Activated CD4-positive, alpha-beta T cell treated with anti-CD3 and anti-CD28 coated beads, Interleukin-2, amount 50 U/mL, for 48 hours (primary cell): ENCODE data around the gene COPE.
A peak's percentile ranks its signal among the peaks of the same experiment; 100 is the strongest.

Experiments
- DNase-seq, 2 experiments: peaks; one replicate each; pipeline ENCODE4 v3.0.0-alpha.2; 2020

The COPE gene

DNA sequence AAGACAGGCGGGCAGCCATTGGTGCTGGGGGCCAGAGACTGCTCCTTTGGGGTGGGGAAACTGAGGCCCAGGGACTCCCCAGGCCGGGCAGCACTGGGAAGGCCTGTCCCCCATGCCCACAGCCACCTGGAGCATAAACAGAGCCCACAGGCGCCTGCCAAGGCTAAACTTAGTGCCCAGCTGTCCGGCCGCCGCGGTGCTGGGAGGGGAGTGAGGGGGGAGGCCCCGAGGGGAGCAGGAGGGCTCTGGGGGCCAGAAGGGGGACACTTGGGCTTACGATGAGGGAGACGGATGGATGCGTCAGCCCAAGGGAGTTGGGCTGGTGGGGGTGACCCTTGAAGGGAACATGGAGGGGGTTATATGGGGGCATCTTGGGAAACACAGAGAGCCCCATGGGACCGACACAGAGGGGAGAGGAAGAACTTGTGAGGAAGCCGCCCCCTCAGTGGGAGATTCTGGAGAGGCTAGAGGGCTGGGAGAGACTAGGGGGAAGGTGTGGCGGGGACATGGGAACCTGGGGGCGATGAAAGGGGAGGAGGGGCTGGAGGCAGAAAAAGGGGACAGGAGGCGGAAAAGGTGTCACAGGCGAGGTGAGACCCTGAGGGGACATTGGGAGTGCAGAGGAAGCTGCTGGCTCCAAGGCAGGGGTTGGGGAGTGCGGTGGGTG lies 25.5 kb downstream of the COPE start:
- DNase-seq: no peak

DNA sequence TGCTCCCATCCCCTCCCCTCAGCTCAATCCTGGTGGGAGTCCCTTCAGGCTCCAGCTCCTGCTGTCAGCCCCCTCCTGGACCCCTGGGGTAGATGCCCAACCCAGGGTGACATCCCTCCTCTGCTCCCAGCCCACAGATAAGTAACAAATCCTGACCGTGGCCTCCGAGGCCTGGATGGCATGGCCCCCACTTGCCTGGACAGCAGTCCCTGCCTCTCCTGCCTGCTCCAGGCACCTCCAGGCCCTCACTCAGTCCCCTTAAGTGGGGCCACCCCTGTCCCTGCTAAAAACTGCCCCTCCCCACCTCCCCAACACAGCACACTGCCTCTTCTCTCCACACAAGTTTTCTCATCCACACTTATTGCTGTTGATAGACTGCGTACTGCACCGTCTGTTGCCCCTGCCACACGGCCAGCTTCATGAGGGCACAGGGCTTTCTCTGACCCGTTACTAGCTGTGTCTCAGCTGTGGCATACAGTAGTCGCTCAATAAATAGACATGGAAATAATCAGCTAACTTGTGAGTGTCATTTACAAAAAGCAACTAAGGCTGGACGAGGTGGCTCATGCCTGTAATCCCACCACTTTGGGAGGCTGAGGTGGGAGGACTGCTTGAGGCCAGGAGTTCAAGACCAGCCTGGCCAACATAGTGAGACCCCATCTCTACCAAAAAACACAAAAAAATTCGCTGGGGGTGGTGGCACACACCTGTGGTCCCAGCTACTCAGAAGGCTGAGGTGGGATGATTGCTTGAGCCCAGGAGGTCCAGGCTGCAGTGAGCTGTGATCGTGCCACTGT lies 29.0 kb downstream of the COPE start:
- no peak for DNase-seq

DNA sequence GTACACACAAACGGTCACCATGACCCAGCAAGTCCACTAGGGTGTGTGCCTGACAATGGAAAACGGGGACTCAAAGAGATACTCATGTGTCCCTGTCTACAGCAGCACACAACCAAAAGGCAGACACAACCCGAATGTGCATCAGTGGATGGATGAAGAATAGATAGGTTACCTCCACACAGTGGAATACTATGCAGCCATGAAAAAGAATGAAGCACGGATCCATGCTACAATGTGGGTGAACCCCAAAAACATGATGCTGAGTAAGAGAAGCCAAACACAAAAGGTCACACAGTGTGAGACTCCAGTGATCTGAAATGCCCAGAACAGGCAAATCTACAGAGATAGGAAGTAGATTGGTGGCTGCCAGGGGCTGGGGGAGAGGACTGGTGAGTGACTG lies 32.2 kb downstream of the COPE start:
- no peak for DNase-seq

DNA sequence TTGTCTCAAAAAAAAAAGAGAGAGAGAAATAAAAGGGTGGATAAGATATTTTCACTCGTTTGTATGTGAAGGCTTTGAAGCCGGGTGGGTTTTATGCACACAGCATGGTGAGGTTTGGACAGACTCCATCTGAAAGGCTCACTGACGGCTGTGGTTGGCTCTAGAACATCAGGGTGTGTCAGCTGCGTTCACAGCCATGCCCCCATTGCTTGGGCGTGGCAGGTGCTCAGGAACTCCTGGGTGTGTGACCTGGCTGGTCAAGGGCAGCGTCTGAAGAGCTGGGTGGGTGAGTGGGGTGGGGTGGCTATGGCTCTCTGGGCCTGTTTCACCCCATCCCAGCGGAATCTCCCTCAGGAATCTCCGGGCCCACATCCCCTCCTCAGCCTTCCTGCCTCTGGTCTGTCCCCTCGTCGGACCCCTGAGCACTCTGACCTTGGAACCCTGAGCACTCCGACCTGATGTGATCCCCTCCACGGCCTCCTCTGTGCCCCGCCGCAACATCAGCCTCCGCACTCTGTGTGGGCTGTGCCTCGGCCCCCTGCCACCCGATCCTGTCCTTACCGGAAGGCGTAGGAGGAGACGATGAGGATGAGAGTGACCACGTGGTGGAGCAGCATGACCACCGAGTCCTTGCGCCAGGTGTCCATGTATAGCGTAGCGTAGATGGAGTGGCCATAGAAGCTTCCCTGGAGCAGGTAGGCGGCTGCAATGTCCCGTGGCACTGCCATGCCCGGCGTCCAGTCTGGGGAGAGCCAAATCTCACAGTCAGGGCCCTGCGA lies 35.5 kb downstream of the COPE start:
- no peak for DNase-seq

DNA sequence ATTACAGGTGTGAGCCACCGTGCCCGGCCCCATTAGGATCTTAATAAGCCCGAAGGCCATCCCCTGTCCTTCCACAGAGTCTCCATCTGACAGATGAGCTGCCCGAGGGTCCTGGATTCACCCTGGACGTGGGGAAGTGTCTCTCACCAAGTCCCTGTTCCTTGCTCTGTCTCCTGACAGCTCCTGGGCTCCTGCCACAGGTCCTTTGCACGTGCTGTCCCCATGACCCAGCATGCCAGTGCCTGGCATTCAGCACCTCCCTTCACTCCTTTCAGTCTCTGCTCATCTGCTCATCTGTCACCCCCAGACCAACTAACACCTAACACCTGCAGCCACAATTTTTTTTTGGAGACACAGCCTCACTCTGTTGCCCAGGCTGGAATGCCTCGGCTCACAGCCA lies 37.7 kb downstream of the COPE start:
- DNase-seq: no peak

DNA sequence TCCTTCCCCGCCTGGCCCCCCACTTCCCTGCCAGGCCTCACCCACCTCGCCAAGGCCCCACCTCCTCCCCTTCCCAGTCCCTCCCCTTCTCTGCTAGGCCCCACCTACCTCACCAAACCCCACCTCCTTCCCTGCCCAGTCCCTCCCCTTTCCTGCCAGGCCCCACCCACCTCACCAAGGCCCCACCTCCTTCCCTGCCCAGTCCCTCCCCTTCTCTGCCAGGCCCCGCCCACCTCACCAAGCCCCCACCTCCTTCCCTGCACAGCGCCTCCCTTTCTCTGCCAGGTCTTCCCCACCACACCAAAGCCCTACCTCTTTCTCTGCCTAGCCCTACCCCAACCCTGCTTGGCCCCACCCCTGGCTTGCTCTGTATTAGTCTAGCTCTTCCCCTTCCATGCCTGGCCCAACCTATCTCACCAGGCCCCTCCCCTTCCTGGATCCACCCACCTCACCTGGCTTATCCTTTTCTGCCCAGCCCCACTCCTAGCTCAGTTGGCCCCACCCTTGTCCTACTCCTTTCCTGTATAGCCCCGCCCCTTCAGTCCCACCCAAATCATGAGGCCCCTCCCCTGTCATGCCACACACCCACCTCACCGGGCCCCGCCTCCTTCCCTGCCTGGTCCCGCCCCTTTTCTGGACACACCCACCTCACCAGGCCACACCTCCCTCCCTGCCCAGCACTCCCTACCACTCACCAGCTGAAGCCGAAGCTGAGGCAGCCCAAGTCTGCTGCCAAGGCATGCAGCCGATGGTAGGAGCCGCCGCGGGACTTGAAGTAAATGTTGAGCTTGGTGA lies 39.4 kb downstream of the COPE start:
- peak in 1 of 2 experiments; percentile 39 for DNase-seq

DNA sequence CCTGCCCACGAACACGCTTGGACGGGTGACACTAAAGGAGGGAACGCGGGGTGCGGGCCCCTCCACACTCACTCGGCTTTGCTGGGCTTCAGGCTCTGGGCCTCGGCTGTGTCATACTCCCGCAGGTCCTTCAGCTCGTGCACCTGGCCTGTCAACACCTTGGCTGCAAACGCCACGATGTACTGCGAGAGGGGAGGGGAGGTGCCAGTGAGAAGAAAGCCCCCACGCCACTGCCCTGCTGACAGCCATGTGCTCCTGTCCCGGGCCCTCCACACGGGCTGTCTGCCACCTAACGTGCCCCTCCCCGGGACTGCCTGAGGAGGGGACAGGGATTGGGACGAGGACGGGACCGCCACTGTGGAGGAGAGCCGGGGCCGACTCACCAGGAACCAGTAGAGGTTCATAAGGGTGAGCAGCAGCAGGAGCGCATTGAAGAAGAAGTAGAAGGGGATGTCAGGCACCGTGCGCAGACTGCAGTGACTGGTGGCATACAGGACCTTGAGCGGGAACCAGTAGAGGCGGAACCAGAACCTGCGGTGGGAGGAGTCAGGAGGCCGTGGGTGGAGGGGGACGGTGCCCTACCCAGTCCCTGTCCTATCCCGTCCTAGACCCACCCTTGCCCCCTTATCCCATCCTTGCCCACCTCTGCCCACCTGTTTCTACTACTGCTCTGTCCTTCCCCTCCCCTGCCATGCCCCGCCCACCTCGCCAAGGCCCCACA lies 40.2 kb downstream of the COPE start:
- no peak for DNase-seq

DNA sequence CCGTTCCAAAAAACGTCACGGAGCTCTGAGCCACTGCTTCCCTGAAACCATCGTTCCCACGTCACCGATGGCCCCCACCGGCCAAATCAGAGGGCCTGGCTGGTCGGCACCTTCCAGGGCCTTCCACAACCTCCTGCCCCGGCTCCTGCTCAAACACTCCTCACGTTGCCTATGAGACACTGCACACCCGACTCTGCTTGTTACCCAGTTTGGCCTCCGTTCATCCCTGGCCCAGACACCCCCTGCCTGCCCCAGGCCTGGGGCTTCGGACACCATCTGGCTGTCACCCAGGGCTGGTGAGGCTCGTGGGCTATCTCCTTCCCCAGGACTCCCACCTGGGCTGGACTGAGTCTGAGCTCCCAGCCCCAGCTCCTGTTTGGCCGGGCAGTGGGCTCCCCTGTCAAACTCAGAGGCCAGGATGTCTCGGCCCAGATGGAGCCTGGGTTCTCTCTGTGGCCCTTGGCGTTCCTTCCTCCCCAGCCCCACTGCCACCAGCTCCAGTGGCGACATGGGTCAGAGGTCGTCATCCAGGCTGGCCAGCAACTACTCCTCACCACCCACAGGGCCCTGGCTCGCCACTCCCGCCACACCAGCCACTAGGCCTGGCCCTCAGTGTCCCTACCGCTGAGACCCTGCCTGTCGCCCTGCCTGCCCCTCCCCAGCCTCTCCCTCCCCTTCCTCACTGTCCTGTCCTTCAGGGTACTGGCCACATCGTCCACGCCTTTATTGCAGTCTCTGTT lies 41.0 kb downstream of the COPE start:
- no peak for DNase-seq

DNA sequence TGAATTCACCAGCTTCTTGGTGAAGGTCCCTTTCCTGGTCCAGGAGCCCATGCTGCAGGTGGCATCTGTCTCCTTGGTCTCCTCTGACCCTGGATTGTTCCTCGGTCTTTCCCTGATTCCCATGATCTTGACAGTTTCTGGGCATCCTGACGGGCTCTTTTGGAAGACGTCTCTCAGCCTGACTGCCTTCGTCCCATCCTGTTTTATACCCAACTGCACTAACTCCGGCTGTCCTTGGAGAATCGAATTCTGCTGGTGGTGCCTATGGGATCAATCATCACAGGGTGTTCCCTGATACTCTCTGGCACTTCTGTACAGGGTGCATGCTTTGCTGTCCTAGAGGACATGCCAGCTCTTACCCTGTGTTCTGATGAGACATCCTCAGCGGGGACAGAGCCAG lies 42.3 kb downstream of the COPE start:
- no peak for DNase-seq

DNA sequence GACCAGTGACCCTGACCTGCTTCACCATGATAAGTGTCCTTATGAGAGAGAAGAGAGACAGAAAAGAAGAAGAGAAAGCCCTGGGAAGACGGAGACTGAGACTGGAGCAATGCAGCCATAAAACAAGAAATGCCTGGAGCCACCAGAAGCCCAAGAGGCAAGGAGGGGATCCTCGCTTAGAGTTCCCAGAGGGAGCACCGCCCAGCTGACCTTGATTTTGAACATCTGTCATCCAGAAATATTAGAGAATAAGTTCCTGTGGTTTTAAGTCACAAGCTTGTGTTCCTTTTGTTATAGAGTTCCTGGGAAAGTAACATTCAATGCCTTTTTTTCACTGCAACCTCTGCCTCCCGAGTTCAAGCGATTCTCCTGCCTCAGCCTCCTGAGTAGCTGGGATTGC lies 43.5 kb downstream of the COPE start:
- DNase-seq: no peak

DNA sequence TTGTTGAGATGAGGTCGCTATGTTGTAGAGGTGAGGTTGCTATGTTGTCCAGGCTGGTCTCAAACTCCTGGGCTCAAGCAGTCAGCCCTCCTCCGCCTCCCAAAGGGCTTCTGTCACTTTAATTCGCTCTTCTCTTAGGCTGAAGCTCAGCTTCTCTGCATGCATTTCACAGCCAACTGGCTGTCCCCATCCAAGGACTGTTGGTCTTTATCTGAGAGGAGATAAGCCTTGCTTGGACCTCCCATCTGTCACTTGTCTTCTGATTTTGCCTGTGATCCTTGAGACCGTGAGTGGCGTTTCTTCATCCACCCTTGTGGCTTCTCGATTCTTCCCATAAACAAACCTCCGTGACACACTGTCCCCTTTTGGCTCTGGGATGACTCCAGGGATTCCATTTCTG lies 47.6 kb downstream of the COPE start:
- no peak for DNase-seq

DNA sequence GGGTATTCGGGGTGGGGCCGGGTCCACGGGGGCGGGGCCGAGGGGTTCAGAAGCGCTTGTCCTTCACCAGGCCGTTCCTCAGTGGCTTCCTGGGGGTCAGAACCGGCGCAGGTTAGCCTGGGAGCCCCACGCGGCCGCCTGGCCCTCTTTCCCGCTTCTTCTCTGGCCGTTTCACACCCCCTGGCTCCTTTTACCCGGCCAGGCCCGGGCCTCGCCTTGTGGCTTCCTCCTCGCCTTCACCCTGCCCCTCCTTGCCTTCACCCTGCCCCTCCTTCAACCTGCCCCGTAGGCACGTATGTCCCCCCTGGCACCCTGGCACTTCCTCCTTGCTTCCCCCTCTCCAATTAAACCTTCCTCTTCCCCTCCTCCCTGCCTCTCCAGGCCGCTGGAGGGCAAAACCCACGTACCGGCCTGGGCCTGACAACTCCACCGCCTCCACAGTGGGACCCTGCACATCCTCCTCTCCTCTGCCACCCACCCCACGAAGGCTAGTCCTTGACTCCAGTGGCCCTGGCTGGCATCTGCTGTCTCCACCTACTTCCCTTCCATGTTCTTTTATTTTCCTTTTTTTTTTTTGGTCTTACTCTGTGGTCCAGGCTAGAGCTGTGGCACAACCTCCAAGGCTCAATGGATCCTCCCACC lies 48.5 kb downstream of the COPE start:
- no peak for DNase-seq

DNA sequence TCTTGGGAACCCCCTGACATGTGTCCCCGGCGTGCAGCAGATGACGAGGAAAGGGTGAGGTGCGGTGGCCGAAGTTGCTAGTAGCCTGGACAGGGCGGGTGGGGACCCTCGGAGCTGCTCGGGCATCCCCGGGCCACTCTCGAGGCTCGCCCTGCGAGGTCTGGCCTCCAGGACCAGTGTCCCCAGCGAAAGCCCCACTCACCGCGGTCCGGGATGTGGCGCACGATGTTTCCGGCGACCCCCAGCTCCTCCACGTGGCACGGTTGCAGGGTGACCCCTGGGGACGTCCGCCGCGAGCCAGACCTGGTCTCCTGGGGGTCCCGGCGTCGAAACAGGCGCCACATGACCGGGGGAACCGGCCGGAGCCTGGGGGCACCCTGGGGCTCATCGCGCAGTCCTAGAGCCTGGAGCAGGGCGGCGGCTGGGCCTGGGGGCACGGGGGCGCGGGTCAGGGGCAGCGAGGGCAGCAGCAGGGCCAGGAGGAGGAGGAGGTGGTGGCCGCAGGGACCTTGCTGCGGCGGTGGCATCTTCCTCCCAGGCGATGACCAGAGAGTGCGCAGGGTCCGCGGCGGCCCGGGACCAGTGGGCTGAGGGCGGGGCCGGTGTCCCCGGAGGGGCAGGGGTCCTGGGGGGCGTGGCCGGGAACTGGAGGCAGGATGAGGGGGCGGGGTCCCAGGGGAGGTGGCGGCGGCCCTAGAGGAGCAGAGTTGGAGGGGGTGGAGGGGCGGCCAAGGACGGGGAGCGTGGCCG lies 49.2 kb downstream of the COPE start:
- no peak for DNase-seq

DNA sequence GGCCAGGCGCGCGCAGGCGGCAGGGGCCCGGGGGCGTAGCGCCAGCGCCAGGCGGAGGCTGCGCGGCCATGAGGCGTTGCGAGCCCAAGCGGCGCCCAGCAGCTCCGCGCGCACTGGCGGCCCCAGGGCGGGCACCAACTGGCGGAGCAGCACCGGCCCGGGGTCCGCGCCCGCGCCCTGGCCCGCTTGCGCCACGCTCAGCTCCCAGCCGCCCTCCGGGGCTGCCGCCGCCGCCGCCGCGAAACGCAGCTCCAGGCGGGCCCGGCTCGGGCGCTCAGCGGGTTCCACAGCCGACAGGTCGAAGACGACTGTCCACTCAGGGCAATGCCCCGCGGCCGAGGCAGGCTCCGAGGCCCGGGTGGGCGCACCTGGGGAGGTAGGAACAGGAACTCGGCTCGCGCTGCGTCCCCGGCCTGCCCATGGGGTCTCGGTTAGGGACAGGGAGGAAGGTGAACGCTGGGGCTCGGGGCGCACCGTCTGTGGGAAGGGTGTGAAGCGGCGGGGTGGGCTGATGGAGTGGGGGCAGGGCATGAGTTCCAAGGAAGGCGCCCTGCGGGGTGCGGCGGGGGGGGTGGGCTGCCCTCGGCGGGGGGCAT lies 50.1 kb downstream of the COPE start:
- DNase-seq: no peak

DNA sequence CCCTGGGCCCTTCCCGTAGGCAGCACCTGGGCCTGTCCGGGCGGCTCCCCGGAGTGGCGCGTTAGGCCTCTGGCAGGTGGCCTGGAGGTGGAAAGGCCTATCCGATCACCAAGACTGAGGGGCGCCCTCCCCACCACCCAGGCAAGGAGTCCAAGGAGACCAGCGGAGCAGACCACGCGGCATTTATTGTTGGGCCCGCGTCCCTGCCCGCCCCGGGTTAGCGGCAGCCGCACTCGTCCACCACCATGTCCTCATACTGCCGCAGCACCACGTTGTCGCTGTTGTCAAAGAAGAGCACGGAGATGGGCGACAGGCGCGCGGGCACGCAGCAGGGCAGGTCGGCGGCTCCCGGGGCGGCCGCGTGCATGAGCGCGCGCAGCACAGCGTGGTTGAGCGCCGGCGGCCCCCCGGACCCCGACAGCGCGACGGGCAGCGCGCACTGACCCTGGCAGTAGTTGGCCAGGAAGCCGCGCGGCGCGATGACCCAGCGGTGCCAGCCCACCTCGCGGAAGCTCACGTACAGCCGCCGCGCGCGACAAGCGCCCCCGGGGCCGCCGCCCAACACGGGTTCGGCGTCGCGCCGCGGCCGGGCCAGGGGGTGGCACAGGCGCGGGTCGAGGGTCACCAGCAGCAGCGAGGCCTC lies 50.7 kb downstream of the COPE start:
- no peak for DNase-seq

DNA sequence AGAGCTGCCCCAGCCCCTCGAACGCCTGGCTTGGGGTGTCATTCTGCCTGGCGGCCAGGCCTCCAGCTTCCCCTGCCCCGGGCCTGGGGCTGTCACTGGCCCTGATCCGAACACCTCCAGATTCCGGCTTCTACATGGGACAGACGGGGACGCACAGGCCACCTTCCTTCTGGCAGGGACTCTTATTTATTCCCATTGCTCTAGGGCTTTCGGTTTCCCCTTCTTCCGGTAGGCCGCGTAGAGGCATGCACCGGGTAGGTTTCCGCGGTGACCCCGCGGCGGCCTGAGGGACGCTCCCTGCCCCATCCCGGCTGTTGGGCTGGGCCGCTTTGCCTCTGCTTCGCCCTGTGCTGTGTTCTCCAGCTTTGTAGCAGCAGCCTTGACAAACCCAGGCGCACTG lies 51.4 kb downstream of the COPE start:
- no peak for DNase-seq

DNA sequence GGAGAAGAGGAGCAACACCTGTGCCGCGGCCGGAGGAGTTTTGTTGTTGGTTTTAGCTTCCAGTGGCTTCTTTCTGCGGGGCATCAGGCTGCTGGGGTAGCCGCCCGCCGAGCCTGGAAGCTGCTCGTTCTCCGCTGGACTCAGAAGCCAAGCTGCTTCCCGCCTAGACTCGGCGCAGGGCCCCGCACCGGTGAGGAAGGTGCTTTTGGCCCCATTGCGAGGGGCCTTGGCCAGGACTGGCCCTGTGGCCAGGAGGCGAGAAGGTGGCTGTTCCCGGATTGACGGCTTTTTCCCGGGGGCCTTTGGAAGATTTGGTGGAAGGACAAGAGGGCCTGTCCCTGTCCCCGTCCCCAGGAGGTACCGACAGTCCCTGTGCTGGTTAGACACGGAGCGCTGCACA lies 52.0 kb downstream of the COPE start:
- no peak for DNase-seq

DNA sequence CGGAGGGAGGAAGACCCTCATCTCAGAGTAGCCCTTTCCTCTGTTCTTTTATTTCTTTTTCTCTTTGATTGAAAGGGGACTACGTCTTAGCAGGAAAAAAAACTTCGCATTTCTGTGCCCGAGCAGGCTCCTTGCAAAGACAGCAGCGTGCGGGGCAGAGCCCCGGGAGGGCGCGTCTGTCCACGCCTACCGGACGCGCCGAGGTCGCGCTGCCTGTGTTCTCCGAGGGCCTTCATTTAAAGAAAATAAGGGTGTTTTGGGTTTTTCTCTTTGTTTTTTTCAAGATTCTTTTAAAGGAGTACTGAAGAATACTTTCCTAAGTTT lies 52.4 kb downstream of the COPE start:
- no peak for DNase-seq

DNA sequence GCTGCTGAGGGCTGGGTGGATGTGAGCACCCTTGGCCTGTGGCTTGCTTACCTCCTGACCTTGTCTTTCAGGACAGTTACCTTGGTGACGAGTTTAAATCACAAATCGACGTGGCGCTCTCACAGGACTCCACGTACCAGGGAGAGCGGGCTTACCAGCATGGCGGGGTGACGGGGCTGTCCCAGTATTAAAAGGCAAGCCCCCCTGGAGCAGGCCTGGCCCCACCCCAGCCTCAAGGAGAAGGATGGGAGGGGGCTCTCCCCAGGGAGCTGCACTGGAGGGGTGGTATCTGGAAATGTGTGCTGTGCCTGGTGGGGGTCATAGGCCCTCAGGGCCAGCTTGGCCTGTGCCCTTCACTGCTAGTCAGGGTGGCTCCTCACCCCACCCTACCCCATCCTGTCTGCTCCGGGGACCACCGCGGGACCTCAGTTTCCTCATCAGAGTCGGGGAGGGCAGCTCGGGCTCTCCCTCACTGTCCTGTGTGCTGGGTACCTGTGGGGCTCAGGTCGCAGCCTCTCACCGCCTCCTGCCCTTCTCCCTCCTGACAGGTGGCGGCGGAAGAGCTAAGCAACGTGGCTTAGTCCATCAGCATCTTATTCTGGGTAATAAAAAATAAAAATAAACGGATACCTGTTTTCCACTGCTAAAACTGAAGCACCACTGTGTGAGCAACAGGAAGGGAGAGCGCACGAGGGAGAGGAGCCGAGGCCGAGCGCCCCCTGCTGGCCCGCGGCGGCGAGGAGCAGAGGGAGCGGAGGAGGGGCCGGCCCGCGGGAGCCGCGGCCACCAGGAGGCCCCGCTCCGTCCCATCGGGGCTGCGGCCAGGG lies 53.0 kb downstream of the COPE start:
- DNase-seq: peak; percentile 66 to 71
